ENCODE results near the gene CABCOCO1. TPM values are rescaled to one million over a fixed set of nuclear protein-coding genes. Genes with fewer than 3 reads are reported as not detected.

CABCOCO1 gene
- total RNA-seq (2021; ENCODE audit: unreplicated experiment) = not detected
- polyA plus RNA-seq (2012) = 0.74 TPM in 1 of 2 replicates, not detected in the other
- Bru-seq, nascent RNA = percentile 19 among the genes with signal in this experiment
- percentile 5 among the genes with signal in this experiment for BruChase-seq, experiment 1, labeled RNA remaining after a 6-hour chase
- percentile 15 among the genes with signal in this experiment for BruChase-seq, experiment 2, labeled RNA remaining after a 2-hour chase
- long read RNA-seq = 0 reads

- Histone ChIP-seq H3K9ac (ENCODE audit: low read length) (peak within 1 kb of the TSS; percentile 51), H3K4me3 (replicated peaks in 1 of 2; ENCODE audit: low read depth in 1 of 2, low read length in 2 of 2) (peak within 1 kb of the TSS; percentile 61 to 76)
- no TSS peak for BruUV-seq (replicated peaks)
Observed at GRCh38 chr10:61662794-61663259, at the start of gene CABCOCO1. TSS of gene CABCOCO1 (plus strand) at chr10:61662929. CDS start at chr10:61662973, 44 bp downstream.

More at GRCh38 chr10:61662794-61663259, at the start of gene CABCOCO1:
- Histone ChIP-seq H4K20me1 (ENCODE audit: insufficient read depth) (no peaks in the 10 kb centered on the region), H3K9me3 (ENCODE audit: control insufficient read depth in 1 of 2, insufficient read depth in 1 of 2, low read depth in 1 of 2, low read length in 2 of 2) (no peaks in the 10 kb centered on the region), H3K9me2 (ENCODE audit: insufficient read depth) (no peaks in the 10 kb centered on the region), H3K4me2 (ENCODE audit: low read length) (peak within 1 kb of the TSS; percentile 86), H2AFZ (ENCODE audit: low read depth, low read length, poor library complexity, severe bottlenecking) (peak within 1 kb of the TSS; percentile 96), H3K4me1 (ENCODE audit: control insufficient read depth in 1 of 2, insufficient read depth in 2 of 2, low read length in 2 of 2) (peaks cover 5 to 15% of the 10 kb centered on the region in 2 experiments; a peak in 3 of 4 replicates), H3K27ac (ENCODE audit: low read depth, low read length) (peak within 1 kb of the TSS; percentile 16; the same call in 1 of the 2 replicates), H3K79me2 (ENCODE audit: insufficient read depth, low read length) (no peaks in the 10 kb centered on the region), H3K36me3 (ENCODE audit: control insufficient read depth in 1 of 2, insufficient read depth in 2 of 2, low read length in 2 of 2) (no peaks in the 10 kb centered on the region), H3K27me3 (ENCODE audit: insufficient read depth, low read length) (no peaks in the 10 kb centered on the region)
- TF ChIP-seq RAD21 (IDR thresholded peaks at IDR 0.05; ENCODE audit: low read depth) = no peak
- no peak for TF ChIP-seq YY1 (IDR thresholded peaks at IDR 0.05; ENCODE audit: extremely low read depth, insufficient replicate concordance, low read depth, low read length)
- TF ChIP-seq ZFX (IDR thresholded peaks at IDR 0.05) = peak; percentile 67
- TF ChIP-seq, protein P1, sequence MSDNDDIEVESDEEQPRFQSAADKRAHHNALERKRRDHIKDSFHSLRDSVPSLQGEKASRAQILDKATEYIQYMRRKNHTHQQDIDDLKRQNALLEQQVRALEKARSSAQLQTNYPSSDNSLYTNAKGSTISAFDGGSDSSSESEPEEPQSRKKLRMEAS (IDR thresholded peaks at IDR 0.05) = 0 out of 2 replicates have a peak, but pooled peaks have one; percentile 11
- TF ChIP-seq CTCF (IDR thresholded peaks at IDR 0.05 in 2 of 3, conservative IDR thresholded peaks at IDR 0.05 in 1 of 3; ENCODE audit: borderline replicate concordance in 1 of 3, insufficient read depth in 1 of 3, low read depth in 2 of 3, low read length in 2 of 3) = 0 out of 6 replicates have a peak, but pooled peaks of 1 of the 3 experiments have one; percentile 7
- TF ChIP-seq POLR2AphosphoS5 (IDR thresholded peaks at IDR 0.05; ENCODE audit: low read depth, low read length) = peak; percentile 46; the same call in 1 of the 2 replicates
- ChIA-PET POLR2A (no interaction called here), CTCF (no interaction called here), RAD21 (ENCODE audit: low non-redundant PET in 1 of 2, low total read pairs in 2 of 2, uncharacterized antibody in 2 of 2, unreplicated experiment in 2 of 2) (no interaction called here)
- intact Hi-C loops (cut with micrococcal nuclease) = no loop called here
- peak; percentile 47 for DNase-seq (ENCODE audit: low read depth, low spot score)
- peak; percentile 98 for ATAC-seq

Measured in HCT116 (cell line).